ENCODE results near the gene COL4A2. TPM values are rescaled to one million over a fixed set of nuclear protein-coding genes. Genes with fewer than 3 reads are reported as not detected.

Gene COL4A2
- total RNA-seq: 358 and 394 TPM in 2 replicates

DNA sequence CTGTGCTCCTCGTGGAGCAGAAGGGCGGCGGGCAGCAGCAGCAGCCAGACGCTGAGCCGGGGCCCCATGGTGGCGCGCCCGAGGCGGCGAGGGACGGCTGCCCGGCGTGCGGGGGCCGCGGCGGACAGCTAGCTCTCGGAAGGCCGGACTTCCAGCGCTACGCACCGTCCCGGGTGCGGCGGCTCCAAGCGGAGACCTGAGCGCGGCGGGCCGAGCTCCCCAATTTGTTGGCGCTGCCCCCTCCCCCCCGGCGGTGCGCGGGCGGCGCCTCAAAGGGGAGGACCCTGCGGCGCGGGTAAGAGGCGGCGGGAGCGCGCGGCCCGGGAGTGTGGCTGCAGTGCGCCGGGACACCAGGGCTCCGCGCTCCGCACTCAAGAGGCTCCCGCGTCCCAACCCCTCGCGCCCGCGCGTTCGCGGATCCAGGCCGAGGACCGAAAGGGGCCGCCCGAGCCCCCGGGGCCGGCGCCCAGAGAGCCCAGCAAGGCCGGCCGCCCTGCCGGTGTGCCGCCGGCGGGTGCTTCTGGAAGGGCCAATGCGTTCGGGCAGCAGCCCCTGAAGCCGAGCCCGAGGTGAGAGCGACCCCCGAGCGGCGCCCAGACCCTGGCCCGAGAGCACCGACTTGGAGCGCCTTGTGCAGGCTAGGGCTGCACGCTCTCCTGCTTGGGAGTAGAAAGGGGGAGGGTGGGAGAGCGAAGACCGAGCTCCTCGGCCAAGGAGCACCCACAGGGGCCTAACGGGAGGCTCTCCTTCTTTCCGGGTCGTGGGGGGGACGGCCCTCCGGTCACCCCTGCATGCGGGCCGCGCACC is at the start of gene COL4A2, which contains the start of gene COL4A1:
TSS of gene COL4A2 (plus strand) at position 325 of the 807 bp plus-strand sequence. CDS start 620 bp downstream, outside the sequence.
TSS of gene COL4A1 (minus strand) at position 198 of the 807 bp plus-strand sequence. CDS start at position 68, 130 bp downstream.

DNA sequence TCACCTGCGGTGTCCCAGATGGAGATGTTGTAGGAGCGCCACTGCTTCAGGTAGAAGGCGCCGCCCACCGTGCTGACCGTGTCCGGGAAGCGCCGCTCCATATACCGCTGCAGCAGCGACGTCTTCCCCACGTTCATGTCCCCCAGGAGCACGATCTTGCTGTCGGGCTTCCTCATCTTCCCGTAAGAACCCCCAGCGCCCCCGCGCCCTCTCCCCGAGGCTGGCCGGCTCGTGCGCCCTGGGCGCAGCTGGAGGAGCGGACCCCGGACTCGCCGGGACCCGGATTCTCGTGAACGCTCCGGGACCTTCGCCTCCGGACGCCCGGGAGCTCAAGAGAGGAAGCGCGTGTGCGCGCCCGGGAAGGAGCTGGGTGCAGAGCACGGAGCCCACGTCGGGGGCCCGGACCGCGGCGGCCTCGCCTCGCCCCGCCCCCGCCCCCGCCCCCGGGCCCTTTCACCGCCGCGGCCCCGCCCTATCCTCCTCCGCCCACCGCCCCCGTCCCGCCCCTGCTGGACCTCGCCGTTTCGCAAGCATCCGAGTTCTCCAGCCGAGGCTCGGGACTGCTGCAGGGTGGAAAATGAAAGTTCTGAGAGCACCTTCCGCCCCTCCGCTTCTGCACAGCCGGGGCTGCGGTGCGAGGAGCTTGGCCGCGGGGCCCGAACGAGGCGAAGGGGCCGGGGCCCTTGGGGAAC is 254.4 kb downstream of the COL4A2 start, which contains the start of gene RAB20:
TSS of gene RAB20 (minus strand) at position 379 of the 692 bp plus-strand sequence. CDS start at position 176, 203 bp downstream.

Other genes starting within 250 kb of the COL4A2 start
- gene COL4A1, start 127 bp upstream of the COL4A2 start, total RNA-seq: 295 and 311 TPM in 2 replicates